ENCODE data around the gene TMED8.

DNA sequence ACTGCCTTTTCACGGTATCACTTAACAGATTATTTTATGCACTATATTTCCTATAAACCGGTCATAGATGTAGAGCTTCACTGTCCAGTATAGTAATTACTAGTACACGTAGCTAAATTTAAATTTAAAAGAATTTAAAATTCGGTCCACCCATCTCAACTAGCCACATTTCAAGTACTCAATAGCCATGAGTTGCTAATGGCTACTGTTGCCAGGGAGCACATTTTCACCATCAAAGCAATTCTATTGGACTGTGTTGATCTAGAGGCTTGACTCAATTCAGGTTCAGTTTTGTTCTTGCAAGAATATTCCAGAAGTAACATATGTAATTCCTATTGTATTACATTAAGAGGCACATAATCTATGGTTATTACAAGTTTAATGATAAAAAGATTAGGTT lies 20.0 kb downstream of the TMED8 start:
- TF ChIP-seq CTCF (optimal IDR thresholded peaks at IDR 0.05 in 1 of 3, IDR thresholded peaks at IDR 0.05 in 1 of 3, conservative IDR thresholded peaks at IDR 0.05 in 1 of 3; ENCODE audit: extremely low read depth in 1 of 3, insufficient read depth in 2 of 3, low read length in 3 of 3) (no peak), EZH2 (IDR thresholded peaks at IDR 0.05; ENCODE audit: low read length) (no peak)

Measured in keratinocyte (primary cell).